OCI-LY3 (cell line): ENCODE measurements around the gene SSR3.

Source experiments
- CTCF ChIP-seq: fragments of 200-600, 300-600 bp; sonication (generic); IDR thresholded peaks from 2 replicates; pipeline ENCODE4 v1.5.1; 2014; ENCODE audit warnings: antibody characterized with exemption, low read length, low read depth
- EZH2phosphoT487 ChIP-seq: fragments of 200-600 bp; shearing (Covaris generic); IDR thresholded peaks from 2 replicates; pipeline ENCODE4 v1.6.1; 2018; ENCODE audit warnings: antibody characterized with exemption, mixed run types, low read depth

GRCh38 chr3:156518726-156519125 is 36.2 kb downstream of the SSR3 start:
- TF ChIP-seq CTCF, result no peak
- no peak for TF ChIP-seq EZH2phosphoT487
